Measurements from ENCODE around the gene EDN2. TPM values are rescaled to one million over a fixed set of nuclear protein-coding genes. Genes with fewer than 3 reads are reported as not detected.

Gene EDN2
- total RNA-seq, 4 donors from 2014 or later: 0.40 to 1.2 TPM; not detected in 2

- no peak for TF ChIP-seq CTCF (IDR thresholded peaks at IDR 0.05)
- no peak for TF ChIP-seq EP300 (IDR thresholded peaks at IDR 0.05)
- no peak for TF ChIP-seq POLR2AphosphoS5 (IDR thresholded peaks at IDR 0.05)
- peaks cover 18 to 23% (median 21%) of the 10 kb centered on the region in 4 donors for H3K4me1 ChIP-seq
- no peak for DNase-seq (ENCODE audit: extremely low spot score)
- no peak overlapping the region for H3K4me3 ChIP-seq
- 95% methylated on average over 8 of the region's 8 CpGs for WGBS
- peaks cover 0 to 16% (median 3%) of the 10 kb centered on the region in 4 donors for H3K36me3 ChIP-seq
- no peaks in the 10 kb centered on the region for H3K27me3 ChIP-seq
- intact Hi-C loops (cut with DNase I): no loop called here
- no peaks in the 10 kb centered on the region for H3K9me3 ChIP-seq
- H3K27ac ChIP-seq (replicated peaks in 1 of 4): no peak overlapping the region
Measured at GRCh38 chr1:41514381-41514780, 29.9 kb upstream of the EDN2 start.

GRCh38 chr1:41513383-41513735 lies 28.9 kb upstream of the EDN2 start:
- Histone ChIP-seq H3K4me3 (no peak overlapping the region), H3K4me1 (peaks cover 18 to 23% (median 21%) of the 10 kb centered on the region in 4 donors), H3K36me3 (peaks cover 0 to 16% (median 3%) of the 10 kb centered on the region in 4 donors), H3K27me3 (no peaks in the 10 kb centered on the region), H3K9me3 (no peaks in the 10 kb centered on the region), H3K27ac (replicated peaks in 1 of 4) (no peak overlapping the region)
- intact Hi-C loops (cut with DNase I): no loop called here
- TF ChIP-seq POLR2AphosphoS5 (IDR thresholded peaks at IDR 0.05) (no peak), CTCF (IDR thresholded peaks at IDR 0.05) (peak in 1 of 3 experiments; percentile 23)
- no peak for DNase-seq (ENCODE audit: extremely low spot score)
- WGBS: 85% methylated on average over 8 of the region's 17 CpGs

- TF ChIP-seq EP300 (IDR thresholded peaks at IDR 0.05) (no peak), CTCF (IDR thresholded peaks at IDR 0.05) (no peak), POLR2A (IDR thresholded peaks at IDR 0.05; ENCODE audit: low read depth) (no peak), POLR2AphosphoS5 (IDR thresholded peaks at IDR 0.05) (no peak)
- no peaks in the 10 kb centered on the region for H3K9me3 ChIP-seq
- DNase-seq (ENCODE audit: extremely low spot score): no peak
- no peak overlapping the region for H3K4me3 ChIP-seq
- H3K36me3 ChIP-seq: peaks cover 0 to 16% (median 3%) of the 10 kb centered on the region in 4 donors
- H3K27me3 ChIP-seq: no peaks in the 10 kb centered on the region
- peaks cover 18 to 23% (median 21%) of the 10 kb centered on the region in 4 donors for H3K4me1 ChIP-seq
- WGBS: 97% methylated on average over 7 of the region's 27 CpGs
- H3K27ac ChIP-seq (replicated peaks in 1 of 4): no peak overlapping the region
- intact Hi-C loops (cut with DNase I): no loop called here
Measured at GRCh38 chr1:41512701-41513382, 28.4 kb upstream of the EDN2 start.

- H3K4me3 ChIP-seq: no peak overlapping the region
- intact Hi-C loops (cut with DNase I): no loop called here
- no peak overlapping the region for H3K27ac ChIP-seq (replicated peaks in 1 of 4)
- H3K4me1 ChIP-seq: peaks cover 8 to 14% (median 10%) of the 10 kb centered on the region in 4 donors
- peaks cover 0 to 16% (median 3%) of the 10 kb centered on the region in 4 donors for H3K36me3 ChIP-seq
- no peaks in the 10 kb centered on the region for H3K9me3 ChIP-seq
- no peak for DNase-seq (ENCODE audit: extremely low spot score)
- TF ChIP-seq POLR2A (IDR thresholded peaks at IDR 0.05; ENCODE audit: low read depth): no peak
- no peak for TF ChIP-seq POLR2AphosphoS5 (IDR thresholded peaks at IDR 0.05)
- no peak for TF ChIP-seq EP300 (IDR thresholded peaks at IDR 0.05)
- no peak for TF ChIP-seq CTCF (IDR thresholded peaks at IDR 0.05)
- WGBS: 96% methylated on average over 6 of the region's 7 CpGs
- H3K27me3 ChIP-seq: no peaks in the 10 kb centered on the region
Measured at GRCh38 chr1:41511239-41511540, 26.7 kb upstream of the EDN2 start.
